K562 (cell line): ENCODE data around the gene ECPAS. TPM values are rescaled to one million over a fixed set of nuclear protein-coding genes. Genes with fewer than 3 reads are reported as not detected.

Source experiments
- ATAC-seq: fragments of 200-7000 bp; cut with Tn5 transposase; 3 replicates; pipeline ENCODE4 v1.9.1; 2020; ENCODE audit warnings: moderate library complexity
- BruUV-seq: library from RNA; stranded (reverse); fragments of 400-500 nt; replicated peaks from 2 replicates; lab custom pipeline; 2021; lab: Mats Ljungman, UMichigan
- CTCF ChIA-PET: fragments of 300-600 bp; formaldehyde crosslinking; extraction: SDS; loops from one replicate; lab custom pipeline; 2021; ENCODE audit warnings: low intra/inter-chr PET ratio; lab: Yijun Ruan, JAX
- POLR2A ChIA-PET: fragments of 300-600, 350-650 bp; sonication (Branson Sonifier 250); formaldehyde crosslinking; extraction: SDS; loops from one replicate; lab custom pipeline; 2021; ENCODE audit warnings: antibody characterized with exemption, inconsistent platforms; lab: Yijun Ruan, JAX
- DNase-seq, 4 experiments: peaks; one replicate each; pipeline versions ENCODE4 v3.0.0 to v3.0.0-alpha.2; 2011 to 2018; ENCODE audit warnings: low spot score in 3 of 4, mixed read lengths in 3 of 4; ENCODE audit errors: extremely low read depth in 1 of 4
- FAIRE-seq: peaks from 2 replicates; lab custom pipeline; 2011; peaks lifted over from hg19 to GRCh38; lab: Jason Lieb, UNC
- H2AFZ ChIP-seq: 2 replicates; pipeline ENCODE4 v1.6.0; 2011; ENCODE audit warnings: low read depth, low read length, control low read depth, inconsistent platforms
- H3K27ac ChIP-seq: fragments of 200-600 bp; 3 replicates; pipeline ENCODE4 v1.8.0; 2011; ENCODE audit warnings: low read depth, mild to moderate bottlenecking, control low read depth, inconsistent platforms, low read length, moderate library complexity, mixed read lengths; ENCODE audit errors: extremely low read depth
- H3K27me3 ChIP-seq, 2 experiments: fragments of 300-600 bp in 1 of 2; 2 replicates in 1 of 2; 3 replicates in 1 of 2; pipeline versions ENCODE4 v1.6.0 to v1.8.0; 2011; ENCODE audit warnings: inconsistent platforms in 2 of 2, low read length in 2 of 2, mild to moderate bottlenecking in 1 of 2, mixed read lengths in 1 of 2, moderate library complexity in 1 of 2; ENCODE audit not compliant: control insufficient read depth in 2 of 2, insufficient read depth in 2 of 2
- H3K36me3 ChIP-seq: fragments of 300-600 bp; 3 replicates; pipeline ENCODE4 v1.8.0; 2011; ENCODE audit warnings: mild to moderate bottlenecking, low read length, inconsistent platforms; ENCODE audit not compliant: control insufficient read depth, insufficient read depth
- H3K4me1 ChIP-seq, 2 experiments: fragments of 200-600 bp in 1 of 2; replicated peaks in 1 of 2; 2 replicates in 1 of 2; 3 replicates in 1 of 2; pipeline versions ENCODE4 v1.5.1 to v1.8.0; 2011; ENCODE audit warnings: inconsistent platforms in 2 of 2, low read length in 2 of 2, mild to moderate bottlenecking in 1 of 2, mixed read lengths in 1 of 2, moderate library complexity in 1 of 2; ENCODE audit not compliant: control insufficient read depth in 2 of 2, insufficient read depth in 2 of 2
- H3K4me2 ChIP-seq: 2 replicates; pipeline ENCODE4 v1.6.1; 2011; ENCODE audit warnings: low read length, control low read depth, inconsistent platforms, mixed read lengths; ENCODE audit not compliant: insufficient read depth
- H3K4me3 ChIP-seq: fragments of 200-600 bp; sonication (generic), shearing (Covaris generic); 2 replicates; pipeline ENCODE4 v1.5.1; 2016; ENCODE audit warnings: control low read depth, inconsistent platforms
- H3K79me2 ChIP-seq: fragments of 200-600 bp; 3 replicates; pipeline ENCODE4 v1.8.0; 2011; ENCODE audit warnings: low read length, inconsistent platforms; ENCODE audit not compliant: control insufficient read depth, insufficient read depth
- H3K9ac ChIP-seq, 2 experiments: 2 replicates each; pipeline versions ENCODE4 v1.6.0 to v1.6.1; 2011; ENCODE audit warnings: low read depth in 2 of 2, low read length in 2 of 2, control low read depth in 1 of 2, inconsistent platforms in 1 of 2, mild to moderate bottlenecking in 1 of 2, mixed read lengths in 1 of 2; ENCODE audit not compliant: insufficient read depth in 1 of 2
- H3K9me1 ChIP-seq: one replicate; pipeline ENCODE4 v1.6.0; 2011; ENCODE audit warnings: inconsistent platforms, mild to moderate bottlenecking, low read length, moderate library complexity; ENCODE audit not compliant: control insufficient read depth, insufficient read depth
- H3K9me3 ChIP-seq: replicated peaks from 2 replicates; pipeline ENCODE4 v1.5.1; 2011; ENCODE audit warnings: low read depth, low read length, inconsistent platforms; ENCODE audit not compliant: control insufficient read depth, insufficient read depth
- H4K20me1 ChIP-seq: replicated peaks from 2 replicates; pipeline ENCODE4 v1.6.1; 2011; ENCODE audit warnings: low read length, inconsistent platforms, mixed read lengths; ENCODE audit not compliant: control insufficient read depth, insufficient read depth
- HDAC2 ChIP-seq: fragments of 450-650 bp; IDR thresholded peaks from 2 replicates; pipeline ENCODE4 v1.6.1; 2016; ENCODE audit warnings: mild to moderate bottlenecking
- ILF3 ChIP-seq: fragments of 450-650 bp; IDR thresholded peaks from 2 replicates; pipeline ENCODE4 v1.6.1; 2018; ENCODE audit warnings: antibody characterized with exemption, mild to moderate bottlenecking, moderate library complexity, borderline replicate concordance
- KAT2B ChIP-seq: IDR thresholded peaks from one replicate; pipeline ENCODE4 v1.6.1; 2012; ENCODE audit warnings: low read depth, mild to moderate bottlenecking, control low read depth, inconsistent platforms, low read length, moderate library complexity
- MCM5 ChIP-seq: fragments of 450-650 bp; IDR thresholded peaks from 2 replicates; pipeline ENCODE4 v1.6.1; 2016; ENCODE audit warnings: low read depth
- MEF2D ChIP-seq: conservative IDR thresholded peaks from 2 replicates; pipeline ENCODE4 v1.6.1; 2016; ENCODE audit warnings: low read depth, missing genetic modification characterization, missing compliant biosample characterization
- POLR3A ChIP-seq: IDR thresholded peaks from 2 replicates; pipeline ENCODE4 v1.6.1; 2011; ENCODE audit warnings: borderline replicate concordance, mild to moderate bottlenecking, moderate library complexity; ENCODE audit not compliant: insufficient read length, insufficient read depth; ENCODE audit errors: extremely low read depth
- RHOXF2B ChIP-seq: fragments of 250-450 bp; sonication (Bioruptor Pico); conservative IDR thresholded peaks from 2 replicates; pipeline ENCODE4 v1.5.1; 2021
- SOX6 ChIP-seq: fragments of 450-650 bp; IDR thresholded peaks from 2 replicates; pipeline ENCODE4 v1.6.1; 2014; ENCODE audit warnings: mild to moderate bottlenecking
- TRIM24 ChIP-seq, 2 experiments: fragments of 450-650 bp; IDR thresholded peaks; 2 replicates each; pipeline ENCODE4 v1.6.1; 2016
- ZBTB40 ChIP-seq, 2 experiments: fragments of 450-650 bp in 1 of 2; sonication (generic) in 1 of 2; formaldehyde crosslinking in 1 of 2; IDR thresholded peaks; 2 replicates each; pipeline versions ENCODE4 v1.7.1 to v1.9.0; 2016 to 2022; ENCODE audit warnings: inconsistent platforms in 1 of 2, mild to moderate bottlenecking in 1 of 2, missing genetic modification reagents in 1 of 2
- ZNF146 ChIP-seq: IDR thresholded peaks from one replicate; pipeline ENCODE4 v1.6.1; 2018; ENCODE audit warnings: missing compliant biosample characterization; ENCODE audit not compliant: unreplicated experiment
- ZNF277 ChIP-seq: fragments of 250-450 bp; sonication (Bioruptor Pico); IDR thresholded peaks from 2 replicates; pipeline ENCODE4 v1.8.0; 2022; ENCODE audit warnings: inconsistent platforms, mild to moderate bottlenecking, moderate library complexity, borderline replicate concordance
- ZSCAN29 ChIP-seq: fragments of 450-650 bp; IDR thresholded peaks from 2 replicates; pipeline ENCODE4 v1.6.1; 2017
- WGBS: fragments of 100-300 bp; shearing (Covaris generic); methylation state at CpG from one replicate; pipeline ENCODE4 v1.1.6; 2016; ENCODE audit warnings: low coverage, mixed read lengths; ENCODE audit not compliant: insufficient coverage; ENCODE audit errors: missing lambda C conversion rate; 5-methylcytosine and 5-hydroxymethylcytosine counted together
- in situ Hi-C: fragments of 300-500 bp; cut with MboI; formaldehyde crosslinking; loops from 4 replicates; pipeline ENCODE4 v1.15.0; 2018; ENCODE audit warnings: inconsistent platforms, mixed read lengths
- intact Hi-C: fragments of 100-400 bp; cut with micrococcal nuclease; formaldehyde crosslinking; loops from 2 replicates; pipeline ENCODE4 v1.14.2; 2022
- polyA plus RNA-seq, 8 experiments: library from polyadenylated mRNA; depleted of rRNA in 4 of 8; stranded (reverse) in 5 of 8; unstranded in 3 of 8; fragments of >200 nt; fragmentation: Nextera tagmentation in 2 of 8; fragmentation: Illumina TruSeq in 1 of 8; extraction: Ambion mirVana in 2 of 8; extraction: Trizol in 1 of 8; gene quantifications; 2 replicates each; pipeline versions ENCODE4 v1.2.1 to v1.2.3, GENCODE V29; 2011 to 2014; ENCODE audit warnings: inconsistent platforms in 1 of 8, missing spikeins in 1 of 8
- total RNA-seq, 7 experiments: library from RNA; depleted of rRNA in 6 of 7; stranded (reverse); fragments of >200 nt in 6 of 7; fragmentation: Illumina TruSeq in 2 of 7; extraction: Trizol in 2 of 7; gene quantifications; 2 replicates each; pipeline versions ENCODE4 v1.2.1 to v1.2.3, GENCODE V29; 2011 to 2021; ENCODE audit warnings: low replicate concordance in 1 of 7

Gene ECPAS
- total and polyA plus RNA-seq, 9 of the 15 experiments (the other 6 are each of a cell fraction or from before 2014, with no cell fraction given), result 14.5 to 90.9 (median 75.7) TPM

GRCh38 chr9:111442360-111443027 lies 41.7 kb downstream of the ECPAS start:
- no TSS peak for BruUV-seq
- in situ Hi-C loops (no loop called here), intact Hi-C loops (no loop called here)
- H3K4me1 ChIP-seq, result no peaks in the 10 kb centered on the region
- H3K9me3 ChIP-seq, result no peaks in the 10 kb centered on the region
- H3K79me2 ChIP-seq, result 0 out of 3 replicates have a peak, but pooled peaks cover 2% of the 10 kb centered on the region
- DNase-seq, result no peak
- no peak overlapping the region for H3K27ac ChIP-seq
- 66% methylated on average over 4 of the region's 4 CpGs for WGBS
- no peak for ATAC-seq
- H3K4me2 ChIP-seq, result no peak overlapping the region
- no peak overlapping the region for H3K9ac ChIP-seq
- POLR2A ChIA-PET, result interaction anchor here (0.6 kb wide), 1 partner anchor 279 kb away, joined by 3 read pairs; no protein-coding TSS in a partner anchor
- H3K9me1 ChIP-seq, result no peaks in the 10 kb centered on the region
- H4K20me1 ChIP-seq, result peaks cover 3% of the 10 kb centered on the region; the same call in 1 of the 2 replicates
- H3K27me3 ChIP-seq, result no peaks in the 10 kb centered on the region
- CTCF ChIA-PET, result no interaction called here
- H3K36me3 ChIP-seq, result peaks cover 79% of the 10 kb centered on the region
- H2AFZ ChIP-seq, result no peak overlapping the region
- no peak for FAIRE-seq
- no peak overlapping the region for H3K4me3 ChIP-seq
- no peak for TF ChIP-seq TRIM24 (IDR thresholded peaks at IDR 0.05)
- no peak for TF ChIP-seq RHOXF2B (CRISPR knock-in tag)
- TF ChIP-seq ILF3, result no peak
- no peak for TF ChIP-seq SOX6
- TF ChIP-seq MCM5, result no peak
- no peak for TF ChIP-seq ZSCAN29
- TF ChIP-seq ZNF146 (CRISPR knock-in tag), result no peak
- TF ChIP-seq MEF2D, result no peak
- no peak for TF ChIP-seq ZNF277
- TF ChIP-seq KAT2B, result no peak
- TF ChIP-seq POLR3A, result no peak
- TF ChIP-seq HDAC2, result no peak
- no peak for TF ChIP-seq ZBTB40 (IDR thresholded peaks at IDR 0.05)
- TF ChIP-seq ZBTB40 (CRISPR knock-in tag; IDR thresholded peaks at IDR 0.05), result no peak
